C1 segment of cervical spinal cord (tissue), 14 donors: ENCODE measurements around the gene ISLR.

Experiments
- DNase-seq, 14 donors: peaks; one replicate each; lab custom pipeline; 2025; lab: John Stamatoyannopoulos, UW

Gene ISLR, protein sequence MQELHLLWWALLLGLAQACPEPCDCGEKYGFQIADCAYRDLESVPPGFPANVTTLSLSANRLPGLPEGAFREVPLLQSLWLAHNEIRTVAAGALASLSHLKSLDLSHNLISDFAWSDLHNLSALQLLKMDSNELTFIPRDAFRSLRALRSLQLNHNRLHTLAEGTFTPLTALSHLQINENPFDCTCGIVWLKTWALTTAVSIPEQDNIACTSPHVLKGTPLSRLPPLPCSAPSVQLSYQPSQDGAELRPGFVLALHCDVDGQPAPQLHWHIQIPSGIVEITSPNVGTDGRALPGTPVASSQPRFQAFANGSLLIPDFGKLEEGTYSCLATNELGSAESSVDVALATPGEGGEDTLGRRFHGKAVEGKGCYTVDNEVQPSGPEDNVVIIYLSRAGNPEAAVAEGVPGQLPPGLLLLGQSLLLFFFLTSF

GRCh38 chr15:74173380-74174218 is at the start of gene ISLR:
Gene ISLR (plus strand): TSS chr15:74173710. CDS start chr15:74174859, 1,149 bp downstream.
- DNase-seq: no peak

GRCh38 chr15:74124196-74124595 is 49.3 kb upstream of the ISLR start:
- DNase-seq: no peak

- no peak for DNase-seq
These were observed 48.8 kb upstream of the ISLR start for GRCh38 chr15:74124759-74125158.

DNA sequence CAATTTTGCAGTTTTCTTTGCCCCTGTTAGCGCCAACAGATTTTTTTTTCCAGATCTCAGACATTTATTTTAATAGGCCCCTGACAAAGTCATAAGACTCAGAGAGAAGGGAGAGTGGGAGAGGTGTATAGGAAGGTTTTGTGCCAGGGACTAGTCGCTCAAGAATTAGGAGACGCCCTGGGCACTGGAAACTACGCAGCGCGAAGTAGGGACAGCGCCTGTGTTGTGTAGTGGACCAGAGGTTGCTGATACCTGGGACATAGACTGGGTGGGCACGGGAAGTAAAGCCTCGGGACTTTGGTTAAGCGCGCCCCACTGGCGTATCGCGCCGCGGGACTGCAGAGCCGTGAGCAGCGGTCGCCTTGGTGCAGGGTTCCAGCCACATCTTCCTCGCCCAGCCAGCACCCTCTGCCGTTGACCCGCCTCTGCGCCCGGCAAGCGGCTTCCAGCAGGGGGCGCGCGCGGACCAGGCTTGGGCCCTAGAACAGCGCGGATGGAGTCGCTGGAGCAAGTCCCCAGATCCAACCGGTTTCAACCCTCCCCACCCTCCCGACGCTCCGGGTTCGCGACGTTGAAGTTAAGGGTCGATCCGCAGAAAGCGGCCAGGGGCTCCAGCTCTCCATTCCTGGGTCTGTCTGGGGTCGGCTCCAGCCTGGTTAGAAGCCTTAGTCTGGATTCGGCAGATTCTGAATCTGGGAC is 46.1 kb upstream of the ISLR start:
- peak; percentile 14 to 84 (median 54) for DNase-seq

DNA sequence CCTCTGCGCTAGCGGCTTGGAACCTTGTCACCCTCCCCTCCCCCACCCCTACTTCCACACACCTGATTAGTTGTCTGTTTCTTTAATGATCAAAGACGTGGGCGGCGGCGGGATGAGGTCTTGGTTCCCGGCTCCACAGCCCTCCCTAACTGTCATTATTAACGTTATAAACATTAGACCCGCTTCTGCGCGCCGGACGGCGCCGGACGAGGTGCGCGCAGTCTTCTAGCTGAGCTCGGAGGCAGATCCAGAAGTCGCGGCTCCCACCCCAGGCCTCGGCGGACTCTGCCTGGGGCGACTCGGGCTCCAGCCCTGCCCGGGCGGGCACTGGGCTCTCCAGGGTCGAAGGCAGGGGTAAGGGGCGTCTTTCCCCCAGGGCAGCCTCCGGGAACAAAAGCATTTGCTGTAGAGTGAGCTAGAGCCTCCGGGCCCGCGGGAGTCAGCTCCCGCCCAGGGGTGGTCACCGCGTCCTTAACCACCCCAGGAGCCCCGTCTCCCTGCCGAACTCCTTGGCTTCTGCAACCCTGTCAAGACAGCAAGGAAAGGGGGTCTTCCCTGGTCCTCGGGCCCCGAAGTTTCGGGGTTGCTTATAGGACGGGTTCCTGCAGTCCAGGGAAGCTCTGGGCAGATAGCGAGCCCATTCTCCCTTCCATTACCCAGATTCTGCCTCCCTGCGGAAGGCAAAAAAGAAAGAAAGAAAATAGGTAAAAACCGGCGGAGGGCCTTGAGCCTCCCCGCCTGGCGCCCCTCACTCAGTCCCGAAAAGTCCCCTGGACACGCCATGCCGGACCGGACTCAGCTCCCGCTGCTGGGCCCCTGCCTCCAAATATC is 45.3 kb upstream of the ISLR start:
- no peak for DNase-seq

DNA sequence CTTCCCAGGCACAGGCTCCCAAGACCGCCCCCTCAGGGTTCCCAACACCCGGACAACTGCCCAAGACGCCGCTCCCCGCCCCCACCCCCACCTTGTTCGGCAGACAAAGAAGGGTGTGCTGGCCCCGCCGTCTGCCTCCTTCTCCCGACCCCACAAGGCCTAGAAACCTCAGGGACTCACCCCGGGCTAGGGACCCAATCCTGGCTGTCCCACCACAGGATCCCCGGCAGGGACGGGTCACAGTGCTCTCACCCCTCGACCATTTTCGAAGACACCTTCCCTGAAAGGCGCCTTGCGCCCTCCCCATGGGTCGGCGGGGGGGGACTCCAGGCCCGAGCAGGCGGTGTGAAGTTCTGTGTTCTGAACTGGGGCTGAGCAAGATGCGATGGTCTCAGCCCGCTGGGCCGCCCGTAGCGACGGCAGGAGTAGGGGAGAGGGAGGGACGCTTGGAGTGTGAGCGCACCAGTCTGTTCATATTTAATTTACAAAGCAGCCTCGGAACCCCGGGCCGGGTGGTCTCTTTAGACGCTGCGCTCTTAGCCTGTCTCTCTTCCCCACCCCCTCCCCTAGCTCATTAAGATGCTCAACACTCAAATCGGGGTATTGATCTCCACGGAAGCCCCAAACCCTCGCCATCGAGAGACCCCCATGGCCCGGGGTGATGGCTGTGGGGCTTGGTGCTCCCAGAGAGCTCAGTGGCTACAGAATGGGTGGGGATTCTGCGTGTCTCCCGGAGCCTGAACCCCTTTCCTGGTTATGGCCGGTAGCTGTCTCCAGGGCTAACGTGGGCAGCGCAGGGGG is 44.5 kb upstream of the ISLR start:
- DNase-seq: no peak

- DNase-seq: no peak
These were observed 43.8 kb upstream of the ISLR start for GRCh38 chr15:74129586-74130154.

DNA sequence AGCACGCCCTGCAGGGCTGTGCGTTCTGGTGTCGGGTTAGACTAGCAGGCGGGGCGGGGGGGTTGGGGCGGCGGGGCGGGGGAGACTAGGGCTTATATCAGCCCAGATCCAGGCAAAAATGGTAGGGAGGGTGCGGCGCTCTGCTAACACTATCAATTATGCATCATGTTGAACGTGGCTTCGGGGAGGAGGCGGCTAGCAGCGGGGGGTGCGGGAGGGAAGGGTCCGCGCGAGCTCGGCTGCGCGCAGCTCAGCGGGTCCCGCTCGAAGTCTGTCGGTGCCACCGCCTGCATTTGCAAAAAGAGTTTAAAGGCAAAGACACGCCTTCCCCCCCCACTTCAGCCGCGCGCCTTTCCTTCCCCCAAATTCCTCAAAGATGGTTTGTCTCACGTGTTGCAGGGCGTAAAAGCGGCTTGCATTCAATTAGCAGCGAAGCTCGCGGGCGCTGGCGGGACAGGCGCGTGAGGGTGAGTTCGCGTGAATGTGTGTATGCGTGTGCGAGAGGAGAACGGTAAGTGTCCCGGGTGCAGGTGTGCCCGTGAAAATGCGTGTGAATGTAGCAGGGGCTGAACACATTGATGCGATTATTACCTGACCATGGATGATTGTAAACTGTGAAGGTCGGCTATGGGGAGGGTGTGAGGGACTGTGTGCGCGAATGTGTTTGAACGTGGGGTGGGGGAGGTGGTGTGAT is 43.2 kb upstream of the ISLR start, which contains the start of gene ISLR2:
ISLR2 (plus strand) TSS at position 432 of the 694 bp plus-strand sequence. CDS start 2,169 bp downstream, outside the sequence.
- DNase-seq: no peak

GRCh38 chr15:74130849-74131627 is 42.5 kb upstream of the ISLR start:
- DNase-seq: no peak

GRCh38 chr15:74131628-74132413 is 41.7 kb upstream of the ISLR start:
- no peak for DNase-seq

- no peak for DNase-seq
These were observed 40.5 kb upstream of the ISLR start for GRCh38 chr15:74132681-74133651.

DNA sequence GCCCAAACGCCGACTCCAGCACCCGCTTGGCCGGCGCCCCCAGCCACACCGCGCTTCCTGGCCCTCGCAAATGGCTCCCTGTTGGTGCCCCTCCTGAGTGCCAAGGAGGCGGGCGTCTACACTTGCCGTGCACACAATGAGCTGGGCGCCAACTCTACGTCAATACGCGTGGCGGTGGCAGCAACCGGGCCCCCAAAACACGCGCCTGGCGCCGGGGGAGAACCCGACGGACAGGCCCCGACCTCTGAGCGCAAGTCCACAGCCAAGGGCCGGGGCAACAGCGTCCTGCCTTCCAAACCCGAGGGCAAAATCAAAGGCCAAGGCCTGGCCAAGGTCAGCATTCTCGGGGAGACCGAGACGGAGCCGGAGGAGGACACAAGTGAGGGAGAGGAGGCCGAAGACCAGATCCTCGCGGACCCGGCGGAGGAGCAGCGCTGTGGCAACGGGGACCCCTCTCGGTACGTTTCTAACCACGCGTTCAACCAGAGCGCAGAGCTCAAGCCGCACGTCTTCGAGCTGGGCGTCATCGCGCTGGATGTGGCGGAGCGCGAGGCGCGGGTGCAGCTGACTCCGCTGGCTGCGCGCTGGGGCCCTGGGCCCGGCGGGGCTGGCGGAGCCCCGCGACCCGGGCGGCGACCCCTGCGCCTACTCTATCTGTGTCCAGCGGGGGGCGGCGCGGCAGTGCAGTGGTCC is 39.7 kb upstream of the ISLR start:
- no peak for DNase-seq

DNA sequence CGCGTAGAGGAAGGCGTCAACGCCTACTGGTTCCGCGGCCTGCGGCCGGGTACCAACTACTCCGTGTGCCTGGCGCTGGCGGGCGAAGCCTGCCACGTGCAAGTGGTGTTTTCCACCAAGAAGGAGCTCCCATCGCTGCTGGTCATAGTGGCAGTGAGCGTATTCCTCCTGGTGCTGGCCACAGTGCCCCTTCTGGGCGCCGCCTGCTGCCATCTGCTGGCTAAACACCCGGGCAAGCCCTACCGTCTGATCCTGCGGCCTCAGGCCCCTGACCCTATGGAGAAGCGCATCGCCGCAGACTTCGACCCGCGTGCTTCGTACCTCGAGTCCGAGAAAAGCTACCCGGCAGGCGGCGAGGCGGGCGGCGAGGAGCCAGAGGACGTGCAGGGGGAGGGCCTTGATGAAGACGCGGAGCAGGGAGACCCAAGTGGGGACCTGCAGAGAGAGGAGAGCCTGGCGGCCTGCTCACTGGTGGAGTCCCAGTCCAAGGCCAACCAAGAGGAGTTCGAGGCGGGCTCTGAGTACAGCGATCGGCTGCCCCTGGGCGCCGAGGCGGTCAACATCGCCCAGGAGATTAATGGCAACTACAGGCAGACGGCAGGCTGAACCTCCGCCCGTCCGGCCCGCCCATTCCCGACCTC is 39.0 kb upstream of the ISLR start:
- DNase-seq: peak in 4 of 14 donors; percentile 9 to 27 (median 22)

- DNase-seq: no peak
These were observed 38.4 kb upstream of the ISLR start for GRCh38 chr15:74135041-74135565.

- DNase-seq: no peak
These were observed 37.0 kb upstream of the ISLR start for GRCh38 chr15:74136540-74136813.
